D721Med (cell line): ENCODE results near the gene TIAM2.

Experiments used
- DNase-seq: peaks from one replicate; pipeline ENCODE4 v3.0.0; 2011; ENCODE audit warnings: low spot score; ENCODE audit not compliant: insufficient read length
- FAIRE-seq: peaks from 2 replicates; lab custom pipeline; 2011; peaks lifted over from hg19 to GRCh38; lab: Jason Lieb, UNC
- TF ChIP-seq, protein P1 (sequence below): IDR thresholded peaks from 2 replicates; pipeline ENCODE4 v1.5.1; 2012; ENCODE audit warnings: mild to moderate bottlenecking, control low read depth; ENCODE audit not compliant: insufficient read depth; ENCODE audit errors: missing control alignments

The TIAM2 gene

DNA sequence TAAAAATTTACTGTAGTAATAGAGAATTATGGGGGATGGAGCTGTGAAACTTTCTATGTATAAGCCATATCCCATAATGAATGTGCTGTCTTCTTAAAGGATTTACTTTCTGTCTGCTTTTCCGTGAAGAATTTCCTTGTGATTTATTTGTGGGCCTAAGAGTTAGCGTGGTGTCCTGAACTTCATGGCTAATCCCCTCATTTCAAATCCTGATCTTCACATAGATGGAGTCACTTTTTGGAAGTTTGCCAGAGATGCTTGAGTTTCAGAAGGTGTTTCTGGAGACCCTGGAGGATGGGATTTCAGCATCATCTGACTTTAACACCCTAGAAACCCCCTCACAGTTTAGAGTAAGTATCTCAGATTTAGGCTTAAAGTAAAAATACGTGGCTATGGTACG is 249.3 kb downstream of the TIAM2 start:
- DNase-seq (no peak), FAIRE-seq (no peak)
- TF ChIP-seq, protein P1, sequence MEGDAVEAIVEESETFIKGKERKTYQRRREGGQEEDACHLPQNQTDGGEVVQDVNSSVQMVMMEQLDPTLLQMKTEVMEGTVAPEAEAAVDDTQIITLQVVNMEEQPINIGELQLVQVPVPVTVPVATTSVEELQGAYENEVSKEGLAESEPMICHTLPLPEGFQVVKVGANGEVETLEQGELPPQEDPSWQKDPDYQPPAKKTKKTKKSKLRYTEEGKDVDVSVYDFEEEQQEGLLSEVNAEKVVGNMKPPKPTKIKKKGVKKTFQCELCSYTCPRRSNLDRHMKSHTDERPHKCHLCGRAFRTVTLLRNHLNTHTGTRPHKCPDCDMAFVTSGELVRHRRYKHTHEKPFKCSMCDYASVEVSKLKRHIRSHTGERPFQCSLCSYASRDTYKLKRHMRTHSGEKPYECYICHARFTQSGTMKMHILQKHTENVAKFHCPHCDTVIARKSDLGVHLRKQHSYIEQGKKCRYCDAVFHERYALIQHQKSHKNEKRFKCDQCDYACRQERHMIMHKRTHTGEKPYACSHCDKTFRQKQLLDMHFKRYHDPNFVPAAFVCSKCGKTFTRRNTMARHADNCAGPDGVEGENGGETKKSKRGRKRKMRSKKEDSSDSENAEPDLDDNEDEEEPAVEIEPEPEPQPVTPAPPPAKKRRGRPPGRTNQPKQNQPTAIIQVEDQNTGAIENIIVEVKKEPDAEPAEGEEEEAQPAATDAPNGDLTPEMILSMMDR, result no peak

DNA sequence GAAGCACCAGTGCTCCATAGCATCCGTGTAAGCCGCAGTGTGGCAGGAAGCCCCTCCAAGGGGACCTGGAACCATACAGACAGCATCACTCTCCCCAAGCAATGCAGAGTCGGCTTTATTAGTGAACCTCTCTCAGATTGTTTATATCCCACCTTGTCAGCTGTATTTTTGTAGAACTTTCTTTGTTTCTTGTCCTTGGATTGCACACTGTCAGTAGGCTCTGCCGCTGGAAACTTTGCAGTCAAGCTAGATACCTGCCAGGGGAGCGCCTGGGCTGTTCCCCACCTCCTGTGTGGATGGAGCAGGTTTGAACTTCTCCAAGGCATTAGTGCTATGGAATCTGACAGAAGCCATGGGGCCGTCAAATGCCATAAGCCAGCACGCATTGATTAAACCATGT is 250.1 kb downstream of the TIAM2 start:
- TF ChIP-seq, protein P1, result no peak
- DNase-seq, result no peak
- FAIRE-seq, result no peak

GRCh38 chr6:155245831-155246230 is 250.7 kb downstream of the TIAM2 start:
- DNase-seq (no peak), FAIRE-seq (no peak)
- TF ChIP-seq, protein P1, result no peak

DNA sequence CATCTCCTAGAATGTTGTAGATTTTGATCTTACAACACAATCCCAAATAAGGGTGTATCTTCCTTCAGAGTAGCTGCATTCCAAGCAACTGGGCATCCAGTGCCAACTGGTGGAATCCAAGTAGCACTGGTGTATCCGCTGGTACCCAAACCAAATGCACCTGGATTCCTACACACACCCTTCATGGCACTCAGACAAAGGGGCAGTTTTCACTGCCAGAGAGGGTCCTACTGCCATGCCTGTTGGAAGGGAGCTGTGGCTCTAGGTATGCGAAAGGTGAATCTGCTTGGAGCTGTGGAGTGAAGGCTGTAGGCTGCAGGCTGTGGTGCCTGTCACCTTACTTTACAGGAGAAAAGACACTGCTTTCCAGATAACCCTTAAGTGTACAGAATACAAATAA is 251.7 kb downstream of the TIAM2 start:
- DNase-seq, result no peak
- TF ChIP-seq, protein P1, result no peak
- FAIRE-seq, result no peak

DNA sequence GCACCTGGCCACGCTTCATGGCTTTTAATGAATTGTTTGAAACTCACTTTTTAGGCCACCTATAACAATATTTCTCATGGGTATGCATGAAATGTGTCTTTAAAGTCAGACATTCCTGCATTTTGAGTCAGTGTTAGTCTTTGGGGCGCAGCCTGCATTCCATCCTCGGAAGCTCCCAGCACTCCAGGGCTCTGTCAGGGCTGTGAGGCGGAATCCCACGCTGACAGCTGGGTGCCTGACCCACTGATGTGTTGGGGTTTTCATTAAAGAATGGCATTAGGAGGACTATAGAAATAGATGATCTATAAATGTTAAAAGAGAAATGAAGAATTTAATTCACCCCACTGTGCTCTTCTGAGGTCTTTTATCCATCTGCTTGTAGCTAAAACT is 252.5 kb downstream of the TIAM2 start:
- TF ChIP-seq, protein P1, result no peak
- FAIRE-seq (no peak), DNase-seq (no peak)

DNA sequence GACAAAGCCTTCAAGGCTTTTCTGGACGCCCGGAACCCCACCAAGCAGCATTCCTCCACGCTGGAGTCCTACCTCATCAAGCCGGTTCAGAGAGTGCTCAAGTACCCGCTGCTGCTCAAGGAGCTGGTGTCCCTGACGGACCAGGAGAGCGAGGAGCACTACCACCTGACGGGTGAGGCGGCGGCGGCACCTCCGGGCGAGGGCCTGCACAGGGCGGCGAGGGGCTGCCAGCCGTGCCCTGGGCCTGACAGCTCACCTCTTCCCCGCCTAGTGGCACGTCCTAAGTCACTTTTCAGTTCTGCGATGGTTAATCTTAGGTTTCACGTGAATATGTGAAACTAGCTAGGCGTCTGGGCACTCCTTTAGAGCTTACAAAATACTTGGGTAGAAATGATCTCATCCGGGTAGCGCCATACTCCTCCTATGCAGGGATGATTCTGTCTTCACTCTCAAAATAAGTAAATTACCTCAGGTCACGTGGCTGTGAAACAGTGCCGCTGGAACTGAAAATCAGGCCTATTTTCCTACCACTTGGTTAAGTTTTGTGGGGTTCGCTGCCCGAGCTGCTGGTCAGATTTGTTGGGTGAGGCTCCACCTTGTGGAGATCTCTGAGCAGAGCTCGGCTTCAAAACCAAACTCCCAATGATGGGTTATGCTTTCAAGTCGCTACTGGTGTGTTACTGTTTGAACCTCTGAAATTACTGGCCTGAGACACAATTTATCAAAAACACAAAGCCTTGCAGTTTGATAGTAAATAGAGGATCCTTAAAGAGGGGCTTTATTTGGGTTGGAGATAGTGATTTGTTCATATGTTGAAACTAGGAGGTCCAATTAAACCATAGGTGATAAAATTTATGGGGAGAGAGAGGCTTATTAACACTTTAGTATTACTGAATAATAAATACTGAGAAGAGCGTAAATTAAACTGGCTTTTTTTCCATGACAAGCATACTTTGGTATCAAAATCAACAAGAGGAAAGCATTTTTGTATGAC is 253.2 kb downstream of the TIAM2 start:
- DNase-seq (no peak), FAIRE-seq (no peak)
- TF ChIP-seq, protein P1, result peak; percentile 35
